ENCODE data around the gene CERS6. TPM values are rescaled to one million over a fixed set of nuclear protein-coding genes. Genes with fewer than 3 reads are reported as not detected.

The CERS6 gene
- total and polyA plus RNA-seq, 2 of the 8 experiments (the other 6 are each of a cell fraction or from before 2014, with no cell fraction given) = 6.8 to 28.2 TPM

- Histone ChIP-seq H2BK120ac (replicated peaks; ENCODE audit: low read depth, low read length) (no peak overlapping the region), H2BK5ac (ENCODE audit: low read depth, low read length) (no peak overlapping the region), H3K18ac (ENCODE audit: extremely low read depth, low read length) (no peak overlapping the region), H3K9me3 (ENCODE audit: insufficient read depth in 2 of 2, low read depth in 1 of 2, low read length in 1 of 2) (no peaks in the 10 kb centered on the region), H3K79me1 (ENCODE audit: low read depth, low read length) (no peaks in the 10 kb centered on the region), H2BK15ac (ENCODE audit: low read length) (no peak overlapping the region), H3K36me3 (ENCODE audit: control insufficient read depth in 2 of 4, insufficient read depth in 4 of 4, low read length in 3 of 4) (no peaks in the 10 kb centered on the region), H2BK20ac (ENCODE audit: low read length) (no peak overlapping the region), H3K79me2 (ENCODE audit: control insufficient read depth in 1 of 2, insufficient read depth in 2 of 2, low read length in 2 of 2) (no peaks in the 10 kb centered on the region), H3K56ac (replicated peaks; ENCODE audit: insufficient read length, low read depth, low read length) (no peak overlapping the region), H3K23ac (ENCODE audit: insufficient read length) (no peak overlapping the region), H2BK12ac (ENCODE audit: low read depth, low read length) (no peak overlapping the region), H3K9ac (replicated peaks in 1 of 4; ENCODE audit: extremely low read depth in 1 of 4, low read depth in 3 of 4, low read length in 3 of 4) (no peak overlapping the region), H3K23me2 (ENCODE audit: low read depth, low read length) (no peaks in the 10 kb centered on the region), H3K27ac (ENCODE audit: low read depth, low read length) (no peak overlapping the region), H2AK5ac (ENCODE audit: low read depth, low read length) (no peak overlapping the region), H3K4me1 (replicated peaks in 1 of 4; ENCODE audit: control insufficient read depth in 3 of 4, insufficient read depth in 4 of 4, low read length in 3 of 4) (peaks cover 0 to 5% (median 2%) of the 10 kb centered on the region in 4 experiments; a peak in 3 of 7 replicates), H3K14ac (ENCODE audit: insufficient read length) (no peak overlapping the region), H4K20me1 (replicated peaks in 1 of 2; ENCODE audit: control insufficient read depth in 1 of 2, insufficient read depth in 2 of 2, low read length in 2 of 2) (no peaks in the 10 kb centered on the region), H3K4me3 (ENCODE audit: extremely low read depth in 1 of 4, insufficient read depth in 2 of 4, low read depth in 3 of 4, low read length in 4 of 4) (no peak overlapping the region), H3K4ac (replicated peaks; ENCODE audit: insufficient read length, low read depth, low read length) (no peak overlapping the region), H4K91ac (replicated peaks; ENCODE audit: insufficient read length, low read length) (no peak overlapping the region), H4K5ac (ENCODE audit: insufficient read length, low read depth, low read length) (no peak overlapping the region), H4K8ac (ENCODE audit: extremely low read depth, insufficient read depth, low read length) (no peak overlapping the region), H3K27me3 (replicated peaks in 1 of 4; ENCODE audit: control insufficient read depth in 3 of 4, extremely low read depth in 1 of 4, insufficient read depth in 3 of 4, low read length in 3 of 4) (no peaks in the 10 kb centered on the region), H3K4me2 (ENCODE audit: insufficient read depth in 1 of 2, low read depth in 2 of 2, low read length in 2 of 2) (no peak overlapping the region), H2AFZ (ENCODE audit: low read length) (no peak overlapping the region)
- POLR2A ChIA-PET (ENCODE audit: partially characterized antibody) = interaction anchor here (1.9 kb wide), 1 partner anchor 12 kb away, joined by 6 read pairs; no protein-coding TSS in a partner anchor
- 79% methylated on average over 1 of the region's 1 CpG; no CpG with 5 or more reads in 1 of the 2 experiments for WGBS, 2 experiments (ENCODE audit: extremely low coverage in 1 of 2, insufficient coverage in 1 of 2, insufficient read length in 1 of 2, insufficient replicate concordance in 2 of 2, low coverage in 1 of 2, low lambda C conversion rate in 2 of 2, missing lambda C conversion rate in 1 of 2)
- TF ChIP-seq ASH2L (IDR thresholded peaks at IDR 0.05; ENCODE audit: low read length) (no peak), POU5F1 (IDR thresholded peaks at IDR 0.05; ENCODE audit: low read depth, low read length) (no peak), GABPA (IDR thresholded peaks at IDR 0.05; ENCODE audit: borderline replicate concordance, insufficient read depth, low read length) (no peak), YY1 (IDR thresholded peaks at IDR 0.05; ENCODE audit: low read depth, low read length) (no peak), SIRT6 (IDR thresholded peaks at IDR 0.05; ENCODE audit: low read length) (no peak), RBBP5 (IDR thresholded peaks at IDR 0.05; ENCODE audit: borderline replicate concordance, low read depth, low read length) (no peak), PHF8 (conservative IDR thresholded peaks at IDR 0.05; ENCODE audit: low read depth, low read length) (no peak), CHD2 (IDR thresholded peaks at IDR 0.05; ENCODE audit: low read length) (no peak), TAF7 (optimal IDR thresholded peaks at IDR 0.05; ENCODE audit: borderline replicate concordance, low read depth, low read length) (no peak), HDAC6 (IDR thresholded peaks at IDR 0.05; ENCODE audit: low read depth, low read length) (no peak)
- DNase-seq (ENCODE audit: low read depth in 1 of 2, low spot score in 2 of 2) (no peak), FAIRE-seq (no peak)
- CTCF ChIA-PET (ENCODE audit: partially characterized antibody) = interaction anchor here (0.9 to 1.1 kb wide), 2 partner anchors 10 to 11 kb away, joined by 3 read pairs; no protein-coding TSS in a partner anchor
Observed at GRCh38 chr2:168431301-168432024, 24.6 kb upstream of the CERS6 start.
